CD4-positive, alpha-beta T cell treated with Interleukin-2 at 100 ng/mL for 4 hours (primary cell): Measurements from ENCODE around the gene COL4A2.

Source experiments
- DNase-seq: peaks from one replicate; pipeline ENCODE4 v3.0.0-alpha.2; 2020; ENCODE audit warnings: low spot score

Gene COL4A2

DNA sequence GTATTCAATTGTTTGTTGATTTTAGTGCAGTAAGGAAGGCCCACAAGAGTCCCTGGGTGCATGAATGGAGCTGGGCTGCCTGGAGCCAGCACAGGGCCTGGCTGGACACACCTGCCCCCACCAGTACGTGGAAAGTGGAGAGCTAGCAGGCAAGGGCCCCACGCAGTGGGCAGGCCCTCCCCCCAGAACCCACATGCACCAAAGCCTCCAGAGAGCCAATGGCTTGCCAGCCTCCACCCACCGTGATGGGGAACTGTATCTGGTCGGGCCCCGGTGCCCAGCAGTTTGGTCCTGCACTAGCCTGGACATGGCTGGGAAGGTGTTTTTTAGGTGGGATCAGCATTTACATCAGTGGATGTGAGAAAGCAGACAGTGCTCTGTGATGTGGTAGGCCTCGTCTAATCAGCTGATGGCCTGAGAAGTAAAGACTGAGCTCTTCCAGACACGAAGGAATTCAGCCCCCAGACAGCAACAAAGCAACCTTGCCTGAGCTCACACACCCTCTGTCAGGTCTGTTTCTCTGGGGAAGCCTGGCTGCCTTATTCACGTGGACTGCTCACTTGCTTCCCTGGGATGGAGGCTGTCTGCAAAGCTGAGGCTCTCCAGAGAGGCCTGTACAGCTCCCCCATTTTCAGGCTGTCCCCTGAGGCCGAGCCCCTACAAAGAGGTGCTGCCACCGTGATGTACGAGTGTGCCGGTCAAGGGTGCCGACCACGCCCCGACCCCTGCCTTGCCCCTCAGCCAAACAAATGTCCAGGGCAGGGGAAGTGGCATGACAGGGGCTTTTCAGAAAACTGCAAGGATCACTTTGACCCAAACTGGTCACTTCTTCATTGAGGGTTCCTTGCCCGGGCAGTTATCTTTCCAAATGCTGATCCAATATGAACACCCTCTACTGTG is 226.9 kb downstream of the COL4A2 start:
- DNase-seq = no peak

DNA sequence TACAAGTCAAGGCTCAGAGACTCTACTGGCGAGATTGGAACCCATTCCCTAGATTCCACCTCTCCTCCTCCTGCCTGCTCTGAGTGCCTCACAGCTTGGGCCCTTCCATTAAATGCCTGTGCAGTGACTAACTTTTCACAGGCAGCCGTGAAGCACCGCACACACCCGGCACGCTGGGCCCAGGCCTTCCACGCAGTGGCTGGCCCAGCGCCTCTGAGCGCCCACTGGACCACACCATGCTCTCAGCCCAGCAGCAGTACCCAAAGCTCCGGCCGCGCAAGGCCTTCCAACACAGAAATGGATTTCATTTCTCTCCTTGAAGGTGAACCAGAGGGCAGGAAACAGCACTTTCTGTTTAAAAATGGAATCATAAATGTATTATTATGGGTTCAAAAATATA is 228.4 kb downstream of the COL4A2 start:
- no peak for DNase-seq

DNA sequence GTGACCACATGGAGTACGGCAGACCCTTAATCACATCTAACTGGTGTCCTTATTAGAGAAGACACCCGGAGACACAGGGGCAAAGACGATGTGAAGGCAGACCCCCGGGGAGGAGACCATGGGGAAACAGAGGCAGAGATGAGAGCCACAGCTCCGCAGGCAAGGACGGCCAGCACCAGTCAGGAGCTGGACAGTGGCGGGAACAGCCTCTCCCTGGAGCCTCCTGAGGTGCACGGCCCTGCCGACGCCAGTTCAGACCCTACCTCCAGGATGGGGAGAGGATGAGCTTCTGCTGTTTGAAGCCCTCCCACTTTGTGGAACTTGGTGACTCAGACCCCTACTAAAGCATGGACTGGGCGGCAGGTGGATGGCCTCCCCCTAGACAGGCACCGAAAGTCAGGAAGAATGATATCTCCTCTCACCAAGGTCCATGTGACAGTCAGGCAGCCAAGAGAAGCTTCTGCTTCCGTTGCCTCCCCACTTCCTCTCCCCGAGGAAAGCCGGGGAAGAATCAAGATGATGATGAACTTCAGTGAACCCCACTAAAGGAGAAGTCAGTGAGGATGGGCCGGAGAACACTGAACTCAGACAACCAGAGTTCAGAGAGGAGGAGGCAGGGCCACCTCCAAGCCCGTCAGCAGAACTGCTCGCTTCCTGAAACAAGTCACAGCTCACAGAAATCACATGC is 229.1 kb downstream of the COL4A2 start:
- no peak for DNase-seq

DNA sequence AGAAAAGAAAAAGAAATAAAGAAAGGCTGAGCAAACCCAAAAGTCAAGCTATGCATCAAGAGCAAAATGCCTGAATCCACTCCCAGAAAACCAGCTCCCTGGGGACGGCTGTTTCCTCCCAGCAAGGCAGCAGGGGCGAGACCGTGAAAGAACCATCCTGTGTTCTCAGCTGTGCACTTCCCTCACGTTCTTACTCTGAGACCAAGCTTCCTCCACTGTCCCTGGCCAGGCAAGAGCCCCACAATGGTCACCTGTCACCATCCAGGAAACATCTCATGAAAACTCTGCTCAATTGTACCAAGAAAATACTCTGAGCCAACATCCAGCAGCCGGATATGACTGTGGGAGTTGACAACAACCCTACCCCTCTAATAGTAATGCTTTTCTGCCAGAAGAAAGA is 231.5 kb downstream of the COL4A2 start:
- DNase-seq = no peak

DNA sequence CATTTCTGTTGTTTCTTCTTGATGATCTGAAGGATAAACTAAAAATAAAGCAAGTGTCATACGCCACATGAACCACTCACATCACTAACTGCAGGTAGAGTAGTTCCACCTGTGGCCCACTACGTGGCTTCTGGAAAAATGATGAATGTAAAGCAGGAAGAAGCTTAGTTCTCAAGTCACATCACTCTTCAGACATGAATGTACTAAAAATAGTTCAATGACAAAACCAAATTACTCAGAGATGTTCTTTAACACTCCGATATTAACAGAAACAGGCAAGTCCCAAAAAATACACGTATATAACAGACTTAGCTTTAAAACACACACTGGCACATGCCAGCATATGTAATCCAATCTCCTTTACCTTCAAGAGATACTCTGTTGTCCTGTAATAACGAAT is 232.8 kb downstream of the COL4A2 start:
- DNase-seq = no peak

DNA sequence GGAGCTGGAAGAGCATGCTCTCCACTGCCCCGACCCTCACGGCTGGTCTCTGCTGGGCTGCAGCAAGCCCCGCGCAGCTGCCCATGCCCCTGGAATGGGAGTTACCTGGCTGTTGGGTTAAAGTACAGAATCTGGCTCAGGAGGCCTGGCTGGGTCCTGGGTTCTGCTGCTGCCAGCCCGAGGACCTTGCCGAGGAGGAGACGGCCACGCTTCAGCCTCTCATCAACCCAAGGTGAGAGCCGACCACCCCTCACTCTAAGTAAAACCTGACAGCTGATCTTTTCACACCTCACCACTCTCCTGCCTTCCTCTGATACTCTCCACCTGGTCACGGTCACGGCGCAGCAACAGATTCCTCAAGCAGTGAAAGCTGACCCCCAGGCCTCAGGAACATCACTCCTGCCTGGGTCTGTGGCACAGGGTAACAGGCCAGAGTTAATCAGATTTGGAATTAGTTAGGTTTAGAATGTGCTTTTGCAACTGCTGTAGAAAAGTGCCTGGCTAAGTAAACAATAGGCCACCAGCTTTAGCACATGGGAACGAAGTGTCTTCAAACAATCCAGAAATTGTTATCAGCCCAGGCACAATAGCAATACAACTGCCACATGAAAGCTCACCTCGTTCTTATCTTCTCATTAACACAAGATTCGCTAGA is 233.9 kb downstream of the COL4A2 start:
- no peak for DNase-seq

DNA sequence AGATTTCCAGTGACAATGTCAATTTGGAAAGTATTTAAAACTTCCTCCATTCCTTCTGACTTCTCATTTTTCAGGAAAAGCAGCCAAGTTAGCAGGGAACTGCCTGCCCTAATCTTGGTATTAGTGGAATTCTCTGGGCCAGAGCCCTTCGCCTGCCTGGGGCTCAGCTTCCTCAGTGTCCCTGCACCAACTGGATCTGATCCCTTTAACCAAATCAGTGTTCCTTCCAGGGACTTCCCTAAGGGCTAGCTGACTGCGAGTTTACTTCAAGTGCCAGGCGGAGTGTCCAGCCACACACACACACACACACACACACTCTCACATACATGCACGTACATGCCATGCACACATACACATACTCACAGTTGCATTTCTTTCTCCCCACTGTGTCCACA is 234.4 kb downstream of the COL4A2 start:
- no peak for DNase-seq

DNA sequence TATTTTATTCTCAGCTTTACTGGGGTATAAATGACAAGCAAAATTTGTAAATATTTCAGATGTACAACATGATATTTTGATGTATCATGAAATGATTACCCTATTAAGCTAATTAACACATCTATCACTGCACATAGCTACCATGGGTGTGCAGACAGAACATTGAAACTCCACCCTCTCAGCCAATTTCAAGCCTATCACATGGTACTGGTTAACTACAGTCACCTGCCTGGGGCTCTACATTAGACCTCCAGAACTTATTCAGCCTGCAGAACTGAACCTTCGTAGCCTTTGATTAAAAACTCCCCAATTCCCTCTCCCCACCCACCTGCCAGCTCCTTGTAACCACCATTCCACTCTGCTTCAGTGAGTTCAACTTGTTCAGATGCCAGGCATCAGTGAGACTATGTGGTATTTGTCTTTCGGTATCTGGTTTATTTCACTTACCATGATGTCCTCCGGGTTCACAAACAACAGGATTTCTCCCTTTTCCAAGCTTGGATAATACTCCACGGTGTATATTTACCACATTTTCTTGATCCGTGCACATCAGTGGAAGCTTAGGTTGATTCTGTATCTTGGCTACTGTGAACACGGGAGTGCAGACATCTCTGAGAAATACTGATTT is 235.2 kb downstream of the COL4A2 start:
- DNase-seq = no peak

DNA sequence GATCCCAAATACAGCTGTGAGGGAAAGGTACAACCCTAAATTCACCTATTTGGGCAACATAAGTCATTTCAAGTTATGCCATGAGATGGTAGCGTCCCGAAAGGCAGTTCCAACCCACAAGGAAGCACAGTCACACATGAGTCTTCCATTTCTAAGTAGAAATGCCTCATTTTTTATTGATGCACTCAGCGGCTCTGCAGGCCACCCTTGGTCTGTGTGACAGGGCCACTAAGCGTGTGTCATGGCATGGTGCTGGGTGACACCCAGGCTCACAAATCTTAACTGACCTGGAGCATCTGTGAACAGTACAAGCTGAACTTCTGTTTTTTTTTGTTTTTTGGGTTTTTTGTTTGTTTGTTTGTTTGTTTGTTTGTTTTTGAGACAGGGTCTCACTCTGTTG is 239.3 kb downstream of the COL4A2 start:
- no peak for DNase-seq

DNA sequence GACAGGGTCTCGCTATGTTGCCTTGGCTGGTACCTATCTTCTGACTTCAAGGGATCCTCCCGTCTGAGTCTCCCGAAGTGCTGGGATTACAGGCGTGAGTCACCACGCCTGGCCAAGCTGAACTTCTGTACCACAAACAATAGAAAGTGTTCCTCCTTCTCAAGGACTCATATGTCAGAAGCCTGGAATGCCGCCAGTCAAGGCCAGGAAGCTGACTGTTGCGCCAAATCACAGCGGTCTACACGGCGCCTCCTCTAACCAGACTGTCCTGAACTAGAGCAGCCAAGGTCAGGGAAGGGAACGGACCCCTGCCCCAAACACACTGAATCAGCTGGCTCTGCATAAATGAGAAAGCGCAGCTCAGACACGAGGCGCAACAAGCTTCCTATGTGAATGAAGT is 239.8 kb downstream of the COL4A2 start:
- no peak for DNase-seq

DNA sequence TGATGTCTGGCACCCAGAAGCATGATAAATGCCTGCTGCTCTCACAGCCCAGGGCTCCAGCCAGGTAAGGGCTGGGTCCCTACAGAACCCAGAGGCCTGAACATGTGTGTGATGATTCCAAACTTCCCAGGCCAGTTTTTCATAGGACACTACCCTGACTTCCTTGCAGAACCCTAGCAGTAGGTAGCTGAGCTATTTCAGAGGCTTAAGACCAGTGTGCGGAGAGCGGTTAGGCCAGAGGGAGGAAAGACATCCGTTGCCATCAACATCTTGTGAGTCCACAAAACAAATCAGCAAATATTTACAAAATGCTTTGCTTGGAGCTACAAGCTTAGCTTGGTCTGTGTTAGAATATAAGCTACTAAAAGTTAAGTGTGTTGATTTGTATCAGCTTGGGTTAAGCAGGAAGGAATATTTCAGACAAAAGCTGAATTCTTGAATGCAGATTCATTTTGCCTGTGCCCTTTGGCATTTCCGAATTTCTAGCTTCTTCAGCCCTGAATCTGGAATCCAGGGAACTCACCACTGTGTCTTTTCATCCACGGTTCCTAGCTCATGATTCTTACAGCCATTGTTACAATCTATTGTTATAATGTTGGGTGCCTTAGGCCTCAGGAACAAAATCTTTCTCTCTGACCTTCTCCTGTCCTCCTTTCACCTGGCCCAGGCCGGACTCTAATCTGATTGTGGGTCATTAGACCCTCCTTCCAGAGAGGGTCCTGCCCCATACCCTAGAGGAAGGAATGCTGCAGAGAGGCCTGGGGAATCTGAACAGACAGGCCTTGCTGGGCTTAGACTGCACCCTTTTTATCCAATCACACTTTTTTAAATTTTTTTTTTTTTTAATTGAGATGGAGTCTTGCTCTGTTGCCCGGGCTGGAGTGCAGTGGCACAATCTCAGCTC is 242.1 kb downstream of the COL4A2 start:
- no peak for DNase-seq

DNA sequence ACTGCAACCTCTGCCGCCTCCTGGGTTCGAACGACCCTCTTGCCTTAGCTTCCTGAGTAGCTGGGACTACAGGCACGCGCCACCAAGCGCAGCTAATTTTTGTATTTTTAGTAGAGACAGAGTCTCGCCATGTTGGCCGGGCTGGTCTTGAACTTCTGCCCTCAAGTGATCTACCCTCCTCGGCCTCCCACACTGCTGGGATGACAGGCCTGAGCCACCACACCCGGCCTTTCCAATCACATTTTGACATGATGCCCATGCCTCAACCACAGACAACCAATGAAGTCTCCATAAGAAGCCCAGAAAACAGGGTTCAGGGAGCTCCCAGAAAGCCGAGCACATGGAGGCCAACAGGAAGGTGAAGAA is 242.7 kb downstream of the COL4A2 start:
- no peak for DNase-seq

DNA sequence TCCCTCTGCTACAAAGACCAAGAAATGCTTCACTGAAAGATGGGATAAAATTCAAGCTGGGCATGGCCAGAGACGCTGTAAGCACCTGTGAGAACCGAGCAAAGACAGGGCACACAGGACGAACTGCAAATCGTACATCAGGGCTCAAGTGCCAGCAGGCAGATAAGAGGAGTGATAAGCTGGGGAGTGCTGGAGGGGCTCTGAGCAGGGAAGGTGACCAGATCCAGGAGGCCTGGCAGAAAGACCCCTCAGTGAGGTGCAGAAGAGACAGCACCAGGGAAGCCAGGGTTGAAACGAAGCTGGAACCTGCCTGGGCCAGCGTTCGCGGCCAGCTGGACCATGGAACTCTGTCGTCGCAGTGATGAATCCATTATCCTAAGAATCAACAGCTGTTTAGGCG is 244.2 kb downstream of the COL4A2 start:
- DNase-seq = no peak

DNA sequence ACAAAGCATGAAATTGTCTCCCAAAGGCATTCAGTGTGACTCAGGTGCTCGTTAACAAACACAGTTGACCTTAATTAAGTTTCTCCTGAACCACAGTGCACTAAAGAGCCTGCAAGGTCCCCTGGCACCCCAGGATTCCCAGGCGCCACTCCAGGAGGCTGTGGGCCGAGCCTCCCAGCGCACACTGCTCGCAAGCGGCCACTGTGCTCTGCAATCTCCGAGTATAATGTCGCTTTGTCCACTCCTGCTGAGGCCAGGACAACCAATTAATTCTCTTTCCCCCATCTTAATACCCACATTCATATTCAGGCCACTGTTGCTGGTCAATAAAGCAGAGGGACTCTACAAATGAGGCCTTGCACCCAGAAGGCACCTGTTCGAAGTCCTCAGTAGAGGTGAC is 245.7 kb downstream of the COL4A2 start:
- DNase-seq = no peak

DNA sequence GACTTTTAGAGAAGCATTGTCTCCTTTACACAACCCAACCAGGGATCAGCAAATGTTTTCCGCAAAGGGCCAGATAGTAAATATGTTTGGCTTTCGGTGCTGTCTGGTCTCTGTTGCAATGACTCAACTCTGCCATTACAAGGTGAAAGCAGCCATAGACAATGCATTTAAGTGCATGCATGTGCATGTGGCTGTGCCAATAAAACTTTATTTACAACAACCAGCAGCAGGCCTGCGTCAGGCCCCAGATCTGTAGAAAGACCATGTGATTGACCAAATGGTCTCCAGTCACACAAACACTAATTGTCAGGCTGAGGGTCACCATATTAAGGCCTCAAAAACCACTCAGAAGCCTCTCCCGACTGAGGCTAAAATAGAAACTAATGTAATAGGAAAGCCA is 246.3 kb downstream of the COL4A2 start:
- DNase-seq = no peak

DNA sequence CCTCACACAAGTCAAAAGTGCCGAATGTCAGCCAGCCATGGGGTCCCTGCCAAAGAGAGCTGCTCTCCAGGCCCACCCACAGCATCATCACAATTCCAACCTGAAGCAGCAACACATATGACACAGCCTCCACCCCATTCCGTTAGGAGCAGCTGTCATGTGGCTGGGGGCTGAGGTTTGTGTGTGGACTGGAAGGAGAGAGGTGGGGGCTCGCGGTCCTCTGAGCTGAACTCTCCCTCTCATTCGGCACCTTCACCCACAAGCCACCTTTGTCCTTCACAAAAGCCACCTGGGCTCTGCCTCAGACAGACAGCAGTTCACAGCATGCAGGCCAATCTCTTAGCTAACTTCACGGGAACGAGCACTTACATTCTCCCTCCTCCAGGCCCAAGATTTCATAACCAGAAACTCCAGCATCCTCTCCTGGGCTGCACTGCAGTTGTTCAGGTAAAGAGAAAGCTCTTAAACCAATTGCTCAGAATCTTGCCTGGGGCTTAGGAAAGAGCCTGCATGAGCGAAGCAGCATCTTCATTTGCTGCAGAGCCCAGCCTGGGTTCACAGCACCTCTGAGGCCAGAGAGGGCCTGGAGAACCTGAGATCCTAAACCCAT is 247.2 kb downstream of the COL4A2 start:
- no peak for DNase-seq

DNA sequence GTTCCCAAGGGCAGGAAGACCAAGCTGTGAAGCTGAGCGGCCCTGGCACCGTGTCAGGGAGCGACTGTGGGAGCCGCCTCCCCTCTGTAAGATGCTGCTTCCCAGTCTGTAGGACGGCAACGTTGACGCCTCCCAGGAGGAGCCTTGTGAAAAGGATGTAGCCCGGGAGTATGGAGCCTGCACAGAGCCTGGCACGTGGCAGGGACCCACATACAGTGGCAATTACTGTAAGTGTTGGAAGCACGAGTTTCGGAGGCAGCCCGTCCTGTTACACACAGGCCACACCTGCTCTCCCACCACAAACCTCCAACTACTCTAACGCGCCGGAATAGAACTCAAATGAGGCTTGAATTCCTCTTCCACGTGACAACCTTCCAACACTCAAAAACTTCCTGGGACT is 247.9 kb downstream of the COL4A2 start:
- DNase-seq = no peak

DNA sequence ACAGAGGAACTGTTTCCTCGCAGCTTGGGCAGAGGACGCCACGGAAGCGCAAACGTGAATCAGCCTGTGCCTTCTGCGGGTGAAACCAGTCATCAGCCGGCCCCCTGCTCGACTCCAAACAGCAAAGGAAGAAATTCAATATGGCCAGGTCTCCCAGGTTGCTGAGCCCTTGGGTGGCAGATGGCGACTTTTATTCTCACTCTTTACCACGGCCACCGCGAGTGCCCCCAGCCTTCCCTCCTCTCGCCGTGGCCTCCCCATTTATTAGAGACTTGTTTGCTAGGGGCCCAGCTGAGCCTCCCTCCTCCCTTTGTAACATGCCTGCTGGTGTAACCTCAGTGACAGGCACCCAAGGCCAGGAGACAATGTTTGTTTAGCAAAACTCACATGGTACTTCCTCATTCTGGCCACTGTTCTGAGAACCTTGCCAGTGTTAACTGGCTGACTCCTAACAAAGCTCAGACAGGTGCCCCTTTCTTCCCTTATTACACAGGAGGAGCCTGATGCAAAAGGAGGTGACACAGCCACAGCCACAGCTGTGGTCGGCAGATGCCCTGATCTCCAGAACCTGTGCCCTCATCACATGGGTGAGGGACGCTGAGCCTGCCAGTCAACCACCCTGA is 248.6 kb downstream of the COL4A2 start:
- no peak for DNase-seq

DNA sequence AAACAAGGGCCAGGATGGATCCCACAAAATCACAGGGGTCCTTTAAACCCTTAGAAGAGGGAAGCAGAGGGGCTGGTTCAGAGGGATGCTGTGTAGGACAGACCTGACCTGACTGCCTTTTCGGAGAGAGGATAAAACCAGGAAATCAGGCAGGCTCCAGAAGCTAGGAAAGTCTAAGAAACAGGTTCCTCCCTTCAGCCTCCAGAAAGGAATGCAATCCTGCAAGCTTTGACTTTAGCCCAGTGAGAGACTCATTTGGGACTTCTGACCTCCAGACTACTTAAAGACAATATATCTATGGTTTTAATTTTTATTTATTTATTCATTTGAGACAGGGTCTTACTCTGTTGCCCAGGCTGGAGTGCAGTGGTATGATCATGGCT is 249.1 kb downstream of the COL4A2 start:
- DNase-seq = no peak

DNA sequence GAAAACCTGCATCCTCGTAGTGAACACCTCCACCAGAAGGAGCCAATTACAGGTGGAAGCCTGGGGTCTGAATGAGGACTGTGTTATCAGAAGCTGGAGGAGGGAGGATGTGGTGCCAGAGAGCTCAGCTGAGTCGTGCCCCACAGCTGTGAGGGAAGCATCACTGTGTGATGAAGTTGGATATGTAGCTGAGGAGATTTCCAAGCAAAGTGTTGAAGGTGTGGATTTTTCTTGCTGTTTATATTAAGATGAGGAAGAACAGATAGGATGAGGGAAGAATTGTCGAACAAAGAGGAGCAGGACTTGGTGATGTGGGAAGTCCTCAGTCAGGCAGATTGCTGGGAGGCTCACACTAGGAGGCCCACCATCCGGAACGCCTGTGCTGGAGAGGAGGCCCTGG is 250.0 kb downstream of the COL4A2 start:
- no peak for DNase-seq
